GM23338 (cell line): ENCODE measurements around the gene CCDC38. TPM values are rescaled to one million over a fixed set of nuclear protein-coding genes. Genes with fewer than 3 reads are reported as not detected.

Experiments
- ATAC-seq: fragments of 200-7000 bp; cut with Tn5 transposase; 3 replicates; pipeline ENCODE4 v1.9.1; 2020
- DNase-seq: peaks from one replicate; pipeline ENCODE4 v3.0.0-alpha.2; 2015; ENCODE audit warnings: low spot score
- H2AFZ ChIP-seq: fragments of 200-600 bp; sonication (generic); 2 replicates; pipeline ENCODE4 v1.8.0; 2016; ENCODE audit warnings: antibody characterized with exemption, mild to moderate bottlenecking, moderate library complexity
- H3F3A ChIP-seq: fragments of 200-600 bp; sonication (generic); replicated peaks from 2 replicates; pipeline ENCODE4 v1.8.0; 2017; ENCODE audit warnings: antibody characterized with exemption, mixed run types, low read depth
- H3K27ac ChIP-seq: fragments of 200-600 bp; sonication (generic); 2 replicates; pipeline ENCODE4 v1.6.1; 2016; ENCODE audit warnings: low read depth
- H3K27me3 ChIP-seq: fragments of 200-600 bp; sonication (generic); 2 replicates; pipeline ENCODE4 v1.8.0; 2016; ENCODE audit warnings: mild to moderate bottlenecking, mixed run types, moderate library complexity; ENCODE audit not compliant: insufficient read depth
- H3K36me3 ChIP-seq: fragments of 200-600 bp; sonication (generic); 2 replicates; pipeline ENCODE4 v1.8.0; 2016; ENCODE audit warnings: mild to moderate bottlenecking; ENCODE audit not compliant: insufficient read depth
- H3K4me1 ChIP-seq: fragments of 200-600 bp; sonication (generic); 2 replicates; pipeline ENCODE4 v1.8.0; 2016; ENCODE audit warnings: mild to moderate bottlenecking, moderate library complexity; ENCODE audit not compliant: insufficient read depth
- H3K4me2 ChIP-seq: fragments of 200-600 bp; sonication (generic); 2 replicates; pipeline ENCODE4 v1.7.1; 2017; ENCODE audit warnings: mixed run types
- H3K4me3 ChIP-seq: fragments of 200-600 bp; sonication (generic); 2 replicates; pipeline ENCODE4 v1.6.1; 2016; ENCODE audit warnings: mixed run types
- H3K79me2 ChIP-seq: fragments of 200-600 bp; sonication (generic); replicated peaks from 2 replicates; pipeline ENCODE4 v1.8.0; 2017; ENCODE audit warnings: mild to moderate bottlenecking; ENCODE audit not compliant: insufficient read depth
- H3K9me2 ChIP-seq: fragments of 200-600 bp; sonication (generic); 2 replicates; pipeline ENCODE4 v1.8.0; 2017; ENCODE audit not compliant: insufficient read depth
- H4K20me1 ChIP-seq: fragments of 200-600 bp; sonication (generic); replicated peaks from 2 replicates; pipeline ENCODE4 v1.8.0; 2017; ENCODE audit warnings: mild to moderate bottlenecking; ENCODE audit not compliant: insufficient read depth
- H3K27ac Mint-ChIP-seq: 2 replicates; pipeline ENCODE4 v1.8.0; 2020; ENCODE audit warnings: inconsistent platforms, mild to moderate bottlenecking, moderate library complexity, mixed read lengths
- H3K27me3 Mint-ChIP-seq: 3 replicates; pipeline ENCODE4 v1.8.0; 2022; ENCODE audit warnings: low read depth, mild to moderate bottlenecking, moderate library complexity, mixed read lengths, inconsistent platforms; ENCODE audit not compliant: insufficient read depth, poor library complexity
- H3K36me3 Mint-ChIP-seq: 3 replicates; pipeline ENCODE4 v1.8.0; 2021; ENCODE audit warnings: low read depth, mild to moderate bottlenecking, inconsistent platforms, moderate library complexity, mixed read lengths
- H3K4me1 Mint-ChIP-seq: 3 replicates; pipeline ENCODE4 v1.8.0; 2020; ENCODE audit warnings: mild to moderate bottlenecking, inconsistent platforms, mixed read lengths
- H3K4me3 Mint-ChIP-seq: 3 replicates; pipeline ENCODE4 v1.8.0; 2021; ENCODE audit warnings: moderate library complexity, mild to moderate bottlenecking, inconsistent platforms, mixed read lengths
- H3K9me3 Mint-ChIP-seq: 3 replicates; pipeline ENCODE4 v1.8.0; 2020; ENCODE audit warnings: moderate library complexity, mild to moderate bottlenecking, inconsistent platforms, mixed read lengths
- CREB1 ChIP-seq: fragments of 250-450 bp; sonication (Bioruptor Pico); IDR thresholded peaks from 2 replicates; pipeline ENCODE4 v1.5.0; 2020; ENCODE audit warnings: low read depth, mild to moderate bottlenecking, moderate library complexity
- EZH2 ChIP-seq: fragments of 200-600 bp; sonication (generic); IDR thresholded peaks from one replicate; pipeline ENCODE4 v1.8.0; 2017; ENCODE audit warnings: antibody characterized with exemption, mild to moderate bottlenecking, low read depth; ENCODE audit not compliant: unreplicated experiment
- EZH2phosphoT487 ChIP-seq: fragments of 200-600 bp; sonication (generic); IDR thresholded peaks from one replicate; pipeline ENCODE4 v1.8.1; 2018; ENCODE audit warnings: antibody characterized with exemption; ENCODE audit not compliant: unreplicated experiment
- JUNB ChIP-seq: IDR thresholded peaks from one replicate; pipeline ENCODE4 v1.6.1; 2016; ENCODE audit warnings: antibody characterized with exemption; ENCODE audit not compliant: unreplicated experiment
- NANOG ChIP-seq: IDR thresholded peaks from 2 replicates; pipeline ENCODE4 v1.6.1; 2016; ENCODE audit warnings: antibody characterized with exemption, borderline replicate concordance
- POLR2AphosphoS5 ChIP-seq: IDR thresholded peaks from 2 replicates; pipeline ENCODE4 v1.6.1; 2016; ENCODE audit warnings: antibody characterized with exemption, low read depth
- STAT1 ChIP-seq: IDR thresholded peaks from one replicate; pipeline ENCODE4 v1.6.1; 2016; ENCODE audit warnings: antibody characterized with exemption; ENCODE audit not compliant: unreplicated experiment
- ZNF114 ChIP-seq: fragments of 250-450 bp; sonication (Bioruptor Pico); IDR thresholded peaks from 2 replicates; pipeline ENCODE4 v1.5.0; 2020; ENCODE audit warnings: mild to moderate bottlenecking, moderate library complexity
- ZNF331 ChIP-seq: fragments of 250-450 bp; sonication (Bioruptor Pico); IDR thresholded peaks from 2 replicates; pipeline ENCODE4 v1.5.0; 2020; ENCODE audit warnings: low read depth, mild to moderate bottlenecking, moderate library complexity
- polyA plus RNA-seq: library from polyadenylated mRNA; unstranded; fragments of >200 nt; fragmentation: Nextera tagmentation; extraction: Ambion mirVana; gene quantifications from 2 replicates; pipeline ENCODE4 v1.2.1, GENCODE V29; 2016
- total RNA-seq: library from RNA; depleted of rRNA; stranded (reverse); fragments of >200 nt; shearing (Covaris generic); gene quantifications from 2 replicates; pipeline ENCODE4 v1.2.3, GENCODE V29; 2014
- TF ChIP-seq, protein P1 (sequence below): IDR thresholded peaks from one replicate; pipeline ENCODE4 v1.6.1; 2018; ENCODE audit warnings: antibody characterized with exemption; ENCODE audit not compliant: unreplicated experiment
- TF ChIP-seq, protein P2 (sequence below): fragments of 250-450 bp; sonication (Bioruptor Pico); IDR thresholded peaks from 2 replicates; pipeline ENCODE4 v1.5.0; 2020; ENCODE audit warnings: mild to moderate bottlenecking, moderate library complexity
- TF ChIP-seq, protein P3 (sequence below), 2 experiments: fragments of 200-600 bp in 1 of 2; sonication (generic) in 1 of 2; conservative IDR thresholded peaks; 2 replicates each; pipeline versions ENCODE4 v1.5.1 to v1.6.1; 2016 to 2017; ENCODE audit warnings: antibody characterized with exemption in 2 of 2, low read depth in 2 of 2, mild to moderate bottlenecking in 2 of 2, moderate library complexity in 1 of 2
- TF ChIP-seq, protein P4 (sequence below): IDR thresholded peaks from 2 replicates; pipeline ENCODE4 v1.6.1; 2016; ENCODE audit warnings: antibody characterized with exemption

Gene CCDC38
- total and polyA plus RNA-seq, 2 experiments from 2014 or later = not detected

DNA sequence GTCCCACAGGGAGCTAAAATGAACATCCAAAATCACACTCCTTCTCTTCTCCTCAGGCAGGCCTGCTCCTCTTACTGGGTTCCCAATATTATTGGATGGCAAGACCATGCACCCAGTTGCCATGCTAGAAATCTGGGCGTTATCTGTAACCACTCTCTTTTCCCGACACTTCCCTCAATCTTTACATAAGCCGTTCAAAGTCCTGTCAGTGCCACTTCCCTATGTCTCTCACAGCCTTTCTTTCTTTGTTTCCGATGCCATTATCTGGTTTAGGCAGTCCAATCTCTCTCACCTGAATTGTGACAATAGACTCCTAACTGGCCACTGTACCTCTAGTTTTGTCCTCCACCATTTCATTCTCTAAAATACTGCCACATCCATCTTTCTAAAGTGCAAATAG is 59.5 kb downstream of the CCDC38 start:
- no peak overlapping the region for H3K4me3 Mint-ChIP-seq
- no peaks in the 10 kb centered on the region for H3F3A ChIP-seq
- no peaks in the 10 kb centered on the region for H3K9me2 ChIP-seq
- H3K4me2 ChIP-seq = no peak overlapping the region
- no peak overlapping the region for H3K27ac Mint-ChIP-seq
- no peaks in the 10 kb centered on the region for H3K27me3 Mint-ChIP-seq
- no peaks in the 10 kb centered on the region for H3K27me3 ChIP-seq
- no peak for ATAC-seq
- H2AFZ ChIP-seq = no peak overlapping the region
- DNase-seq = no peak
- no peak for TF ChIP-seq ZNF331 (CRISPR knock-in tag)
- TF ChIP-seq POLR2AphosphoS5 = no peak
- TF ChIP-seq, protein P1, sequence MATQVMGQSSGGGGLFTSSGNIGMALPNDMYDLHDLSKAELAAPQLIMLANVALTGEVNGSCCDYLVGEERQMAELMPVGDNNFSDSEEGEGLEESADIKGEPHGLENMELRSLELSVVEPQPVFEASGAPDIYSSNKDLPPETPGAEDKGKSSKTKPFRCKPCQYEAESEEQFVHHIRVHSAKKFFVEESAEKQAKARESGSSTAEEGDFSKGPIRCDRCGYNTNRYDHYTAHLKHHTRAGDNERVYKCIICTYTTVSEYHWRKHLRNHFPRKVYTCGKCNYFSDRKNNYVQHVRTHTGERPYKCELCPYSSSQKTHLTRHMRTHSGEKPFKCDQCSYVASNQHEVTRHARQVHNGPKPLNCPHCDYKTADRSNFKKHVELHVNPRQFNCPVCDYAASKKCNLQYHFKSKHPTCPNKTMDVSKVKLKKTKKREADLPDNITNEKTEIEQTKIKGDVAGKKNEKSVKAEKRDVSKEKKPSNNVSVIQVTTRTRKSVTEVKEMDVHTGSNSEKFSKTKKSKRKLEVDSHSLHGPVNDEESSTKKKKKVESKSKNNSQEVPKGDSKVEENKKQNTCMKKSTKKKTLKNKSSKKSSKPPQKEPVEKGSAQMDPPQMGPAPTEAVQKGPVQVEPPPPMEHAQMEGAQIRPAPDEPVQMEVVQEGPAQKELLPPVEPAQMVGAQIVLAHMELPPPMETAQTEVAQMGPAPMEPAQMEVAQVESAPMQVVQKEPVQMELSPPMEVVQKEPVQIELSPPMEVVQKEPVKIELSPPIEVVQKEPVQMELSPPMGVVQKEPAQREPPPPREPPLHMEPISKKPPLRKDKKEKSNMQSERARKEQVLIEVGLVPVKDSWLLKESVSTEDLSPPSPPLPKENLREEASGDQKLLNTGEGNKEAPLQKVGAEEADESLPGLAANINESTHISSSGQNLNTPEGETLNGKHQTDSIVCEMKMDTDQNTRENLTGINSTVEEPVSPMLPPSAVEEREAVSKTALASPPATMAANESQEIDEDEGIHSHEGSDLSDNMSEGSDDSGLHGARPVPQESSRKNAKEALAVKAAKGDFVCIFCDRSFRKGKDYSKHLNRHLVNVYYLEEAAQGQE = no peak
- no peak for TF ChIP-seq ZNF114 (CRISPR knock-in tag)
- TF ChIP-seq, protein P2, sequence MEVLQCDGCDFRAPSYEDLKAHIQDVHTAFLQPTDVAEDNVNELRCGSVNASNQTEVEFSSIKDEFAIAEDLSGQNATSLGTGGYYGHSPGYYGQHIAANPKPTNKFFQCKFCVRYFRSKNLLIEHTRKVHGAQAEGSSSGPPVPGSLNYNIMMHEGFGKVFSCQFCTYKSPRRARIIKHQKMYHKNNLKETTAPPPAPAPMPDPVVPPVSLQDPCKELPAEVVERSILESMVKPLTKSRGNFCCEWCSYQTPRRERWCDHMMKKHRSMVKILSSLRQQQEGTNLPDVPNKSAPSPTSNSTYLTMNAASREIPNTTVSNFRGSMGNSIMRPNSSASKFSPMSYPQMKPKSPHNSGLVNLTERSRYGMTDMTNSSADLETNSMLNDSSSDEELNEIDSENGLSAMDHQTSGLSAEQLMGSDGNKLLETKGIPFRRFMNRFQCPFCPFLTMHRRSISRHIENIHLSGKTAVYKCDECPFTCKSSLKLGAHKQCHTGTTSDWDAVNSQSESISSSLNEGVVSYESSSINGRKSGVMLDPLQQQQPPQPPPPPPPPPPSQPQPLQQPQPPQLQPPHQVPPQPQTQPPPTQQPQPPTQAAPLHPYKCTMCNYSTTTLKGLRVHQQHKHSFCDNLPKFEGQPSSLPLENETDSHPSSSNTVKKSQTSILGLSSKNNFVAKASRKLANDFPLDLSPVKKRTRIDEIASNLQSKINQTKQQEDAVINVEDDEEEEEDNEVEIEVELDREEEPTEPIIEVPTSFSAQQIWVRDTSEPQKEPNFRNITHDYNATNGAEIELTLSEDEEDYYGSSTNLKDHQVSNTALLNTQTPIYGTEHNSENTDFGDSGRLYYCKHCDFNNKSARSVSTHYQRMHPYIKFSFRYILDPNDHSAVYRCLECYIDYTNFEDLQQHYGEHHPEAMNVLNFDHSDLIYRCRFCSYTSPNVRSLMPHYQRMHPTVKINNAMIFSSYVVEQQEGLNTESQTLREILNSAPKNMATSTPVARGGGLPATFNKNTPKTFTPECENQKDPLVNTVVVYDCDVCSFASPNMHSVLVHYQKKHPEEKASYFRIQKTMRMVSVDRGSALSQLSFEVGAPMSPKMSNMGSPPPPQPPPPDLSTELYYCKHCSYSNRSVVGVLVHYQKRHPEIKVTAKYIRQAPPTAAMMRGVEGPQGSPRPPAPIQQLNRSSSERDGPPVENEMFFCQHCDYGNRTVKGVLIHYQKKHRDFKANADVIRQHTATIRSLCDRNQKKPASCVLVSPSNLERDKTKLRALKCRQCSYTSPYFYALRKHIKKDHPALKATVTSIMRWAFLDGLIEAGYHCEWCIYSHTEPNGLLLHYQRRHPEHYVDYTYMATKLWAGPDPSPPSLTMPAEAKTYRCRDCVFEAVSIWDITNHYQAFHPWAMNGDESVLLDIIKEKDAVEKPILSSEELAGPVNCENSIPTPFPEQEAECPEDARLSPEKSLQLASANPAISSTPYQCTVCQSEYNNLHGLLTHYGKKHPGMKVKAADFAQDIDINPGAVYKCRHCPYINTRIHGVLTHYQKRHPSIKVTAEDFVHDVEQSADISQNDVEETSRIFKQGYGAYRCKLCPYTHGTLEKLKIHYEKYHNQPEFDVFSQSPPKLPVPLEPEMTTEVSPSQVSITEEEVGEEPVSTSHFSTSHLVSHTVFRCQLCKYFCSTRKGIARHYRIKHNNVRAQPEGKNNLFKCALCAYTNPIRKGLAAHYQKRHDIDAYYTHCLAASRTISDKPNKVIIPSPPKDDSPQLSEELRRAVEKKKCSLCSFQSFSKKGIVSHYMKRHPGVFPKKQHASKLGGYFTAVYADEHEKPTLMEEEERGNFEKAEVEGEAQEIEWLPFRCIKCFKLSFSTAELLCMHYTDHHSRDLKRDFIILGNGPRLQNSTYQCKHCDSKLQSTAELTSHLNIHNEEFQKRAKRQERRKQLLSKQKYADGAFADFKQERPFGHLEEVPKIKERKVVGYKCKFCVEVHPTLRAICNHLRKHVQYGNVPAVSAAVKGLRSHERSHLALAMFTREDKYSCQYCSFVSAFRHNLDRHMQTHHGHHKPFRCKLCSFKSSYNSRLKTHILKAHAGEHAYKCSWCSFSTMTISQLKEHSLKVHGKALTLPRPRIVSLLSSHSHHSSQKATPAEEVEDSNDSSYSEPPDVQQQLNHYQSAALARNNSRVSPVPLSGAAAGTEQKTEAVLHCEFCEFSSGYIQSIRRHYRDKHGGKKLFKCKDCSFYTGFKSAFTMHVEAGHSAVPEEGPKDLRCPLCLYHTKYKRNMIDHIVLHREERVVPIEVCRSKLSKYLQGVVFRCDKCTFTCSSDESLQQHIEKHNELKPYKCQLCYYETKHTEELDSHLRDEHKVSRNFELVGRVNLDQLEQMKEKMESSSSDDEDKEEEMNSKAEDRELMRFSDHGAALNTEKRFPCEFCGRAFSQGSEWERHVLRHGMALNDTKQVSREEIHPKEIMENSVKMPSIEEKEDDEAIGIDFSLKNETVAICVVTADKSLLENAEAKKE (CRISPR knock-in tag) = no peak
- TF ChIP-seq EZH2phosphoT487 = no peak
- no peak for TF ChIP-seq JUNB
- no peak for TF ChIP-seq STAT1
- TF ChIP-seq NANOG = no peak
- no peak for TF ChIP-seq CREB1
- TF ChIP-seq, protein P3, sequence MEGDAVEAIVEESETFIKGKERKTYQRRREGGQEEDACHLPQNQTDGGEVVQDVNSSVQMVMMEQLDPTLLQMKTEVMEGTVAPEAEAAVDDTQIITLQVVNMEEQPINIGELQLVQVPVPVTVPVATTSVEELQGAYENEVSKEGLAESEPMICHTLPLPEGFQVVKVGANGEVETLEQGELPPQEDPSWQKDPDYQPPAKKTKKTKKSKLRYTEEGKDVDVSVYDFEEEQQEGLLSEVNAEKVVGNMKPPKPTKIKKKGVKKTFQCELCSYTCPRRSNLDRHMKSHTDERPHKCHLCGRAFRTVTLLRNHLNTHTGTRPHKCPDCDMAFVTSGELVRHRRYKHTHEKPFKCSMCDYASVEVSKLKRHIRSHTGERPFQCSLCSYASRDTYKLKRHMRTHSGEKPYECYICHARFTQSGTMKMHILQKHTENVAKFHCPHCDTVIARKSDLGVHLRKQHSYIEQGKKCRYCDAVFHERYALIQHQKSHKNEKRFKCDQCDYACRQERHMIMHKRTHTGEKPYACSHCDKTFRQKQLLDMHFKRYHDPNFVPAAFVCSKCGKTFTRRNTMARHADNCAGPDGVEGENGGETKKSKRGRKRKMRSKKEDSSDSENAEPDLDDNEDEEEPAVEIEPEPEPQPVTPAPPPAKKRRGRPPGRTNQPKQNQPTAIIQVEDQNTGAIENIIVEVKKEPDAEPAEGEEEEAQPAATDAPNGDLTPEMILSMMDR (conservative IDR thresholded peaks at IDR 0.05; ENCODE audit: low read depth in 2 of 2) = no peak
- TF ChIP-seq EZH2 = no peak
- TF ChIP-seq, protein P4, sequence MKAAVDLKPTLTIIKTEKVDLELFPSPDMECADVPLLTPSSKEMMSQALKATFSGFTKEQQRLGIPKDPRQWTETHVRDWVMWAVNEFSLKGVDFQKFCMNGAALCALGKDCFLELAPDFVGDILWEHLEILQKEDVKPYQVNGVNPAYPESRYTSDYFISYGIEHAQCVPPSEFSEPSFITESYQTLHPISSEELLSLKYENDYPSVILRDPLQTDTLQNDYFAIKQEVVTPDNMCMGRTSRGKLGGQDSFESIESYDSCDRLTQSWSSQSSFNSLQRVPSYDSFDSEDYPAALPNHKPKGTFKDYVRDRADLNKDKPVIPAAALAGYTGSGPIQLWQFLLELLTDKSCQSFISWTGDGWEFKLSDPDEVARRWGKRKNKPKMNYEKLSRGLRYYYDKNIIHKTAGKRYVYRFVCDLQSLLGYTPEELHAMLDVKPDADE = no peak
- no peaks in the 10 kb centered on the region for H3K79me2 ChIP-seq
- H3K4me1 ChIP-seq = no peaks in the 10 kb centered on the region
- peaks cover 3% of the 10 kb centered on the region; the same call in 1 of the 3 replicates for H3K9me3 Mint-ChIP-seq
- no peak overlapping the region for H3K27ac ChIP-seq
- no peaks in the 10 kb centered on the region for H3K36me3 ChIP-seq
- no peaks in the 10 kb centered on the region for H3K36me3 Mint-ChIP-seq
- H3K4me3 ChIP-seq = no peak overlapping the region
- H3K4me1 Mint-ChIP-seq = no peaks in the 10 kb centered on the region
- no peaks in the 10 kb centered on the region for H4K20me1 ChIP-seq
